ENCODE data around the gene KBTBD3.

The KBTBD3 gene, protein sequence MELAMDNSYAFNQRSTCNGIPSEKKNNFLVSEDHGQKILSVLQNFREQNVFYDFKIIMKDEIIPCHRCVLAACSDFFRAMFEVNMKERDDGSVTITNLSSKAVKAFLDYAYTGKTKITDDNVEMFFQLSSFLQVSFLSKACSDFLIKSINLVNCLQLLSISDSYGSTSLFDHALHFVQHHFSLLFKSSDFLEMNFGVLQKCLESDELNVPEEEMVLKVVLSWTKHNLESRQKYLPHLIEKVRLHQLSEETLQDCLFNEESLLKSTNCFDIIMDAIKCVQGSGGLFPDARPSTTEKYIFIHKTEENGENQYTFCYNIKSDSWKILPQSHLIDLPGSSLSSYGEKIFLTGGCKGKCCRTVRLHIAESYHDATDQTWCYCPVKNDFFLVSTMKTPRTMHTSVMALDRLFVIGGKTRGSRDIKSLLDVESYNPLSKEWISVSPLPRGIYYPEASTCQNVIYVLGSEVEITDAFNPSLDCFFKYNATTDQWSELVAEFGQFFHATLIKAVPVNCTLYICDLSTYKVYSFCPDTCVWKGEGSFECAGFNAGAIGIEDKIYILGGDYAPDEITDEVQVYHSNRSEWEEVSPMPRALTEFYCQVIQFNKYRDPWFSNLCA

GRCh38 chr11:106076919-106077608 is at the start of gene KBTBD3:
KBTBD3 (minus strand) TSS chr11:106077347; CDS start chr11:106059097, 18,250 bp downstream.
- peak; percentile 95 to 97 for DNase-seq (ENCODE audit: low read depth in 2 of 2)

DNA sequence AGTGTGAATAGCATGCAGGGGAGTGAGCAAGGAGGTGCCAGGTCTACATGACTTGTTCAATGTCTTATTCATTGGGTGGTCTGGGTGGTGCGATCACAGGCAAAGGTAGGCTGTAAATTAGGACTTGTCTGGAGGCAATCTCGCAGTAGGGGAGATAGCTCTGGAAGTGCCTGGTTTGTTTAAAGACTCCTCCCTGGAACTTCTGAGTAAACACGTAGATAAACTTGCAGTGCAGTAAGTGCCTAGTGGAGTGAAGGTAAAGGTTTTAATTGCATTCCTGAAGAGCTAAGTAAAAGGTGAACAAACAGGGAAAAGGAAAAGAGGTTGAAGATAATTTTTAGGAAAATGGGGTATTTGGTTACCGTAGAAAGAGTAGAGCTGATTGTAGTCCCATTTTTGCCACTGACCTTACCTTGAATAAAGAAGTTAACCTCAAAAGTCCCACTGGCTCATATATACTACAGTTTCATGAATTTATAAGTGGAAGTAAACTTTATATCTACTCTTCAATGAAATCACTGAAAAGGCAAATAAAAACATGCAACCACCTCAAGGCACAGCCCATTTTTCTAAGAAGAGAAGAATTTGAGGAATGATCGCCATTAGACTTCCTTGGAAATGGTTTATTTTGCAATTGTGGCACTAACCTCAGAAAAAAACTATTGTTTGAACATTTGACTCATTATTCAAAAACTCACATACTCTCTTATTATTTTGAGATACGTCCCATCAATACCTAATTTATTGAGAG is 44.6 kb upstream of the KBTBD3 start:
- no peak for DNase-seq (ENCODE audit: low read depth in 2 of 2)

GRCh38 chr11:106105986-106106385 is 28.8 kb upstream of the KBTBD3 start:
- no peak for DNase-seq (ENCODE audit: low read depth in 2 of 2)

DNA sequence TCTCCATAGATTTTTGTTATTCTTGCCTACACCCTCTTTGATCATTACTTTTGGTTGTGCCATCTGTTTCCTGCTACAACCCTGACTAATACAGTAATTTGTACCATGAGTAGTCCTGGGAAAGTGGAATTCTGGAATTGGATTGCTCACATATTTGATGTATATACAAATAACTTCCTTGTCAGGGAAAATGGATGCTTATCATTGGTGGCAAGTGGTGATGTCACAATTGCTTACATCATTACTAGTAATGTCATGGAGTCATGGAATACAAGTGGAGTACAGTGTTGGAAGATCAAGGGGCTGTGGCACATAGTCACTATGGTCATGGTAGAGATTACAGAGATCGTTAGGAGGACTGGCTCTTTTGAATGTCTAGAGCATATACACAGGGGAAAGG is 24.7 kb upstream of the KBTBD3 start:
- no peak for DNase-seq (ENCODE audit: low read depth in 2 of 2)

GRCh38 chr11:106101370-106101769 is 24.2 kb upstream of the KBTBD3 start:
- DNase-seq (ENCODE audit: low read depth in 2 of 2) = no peak

DNA sequence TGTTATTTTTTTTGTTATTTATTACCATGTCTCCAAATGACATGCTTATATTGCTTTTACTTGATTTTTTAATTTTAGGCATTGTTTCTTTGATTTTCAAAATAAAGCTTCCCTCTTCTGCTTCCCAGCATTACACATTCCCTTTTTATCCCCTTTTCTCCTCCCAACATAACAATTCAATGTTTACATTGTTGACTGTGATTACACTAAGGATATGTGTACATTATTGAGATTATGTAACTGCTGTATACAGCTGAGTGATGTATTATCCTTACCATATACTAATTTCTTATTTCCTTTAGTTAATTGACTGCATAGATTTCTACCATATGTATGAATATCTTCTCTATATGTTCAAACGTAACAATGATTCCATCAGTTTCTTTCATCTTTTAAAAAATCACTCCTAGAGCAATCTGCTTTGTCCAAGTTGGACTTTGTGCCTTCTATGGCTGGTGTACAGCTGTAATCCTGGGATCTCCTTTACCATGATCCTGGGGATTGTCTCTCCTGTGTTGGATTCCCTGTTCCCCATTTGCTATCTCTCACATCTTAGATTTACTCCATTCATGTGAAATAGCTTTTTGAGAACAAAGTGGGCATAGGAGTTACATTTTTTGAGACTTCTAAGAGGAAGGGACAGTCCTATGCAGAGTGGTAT is 21.9 kb upstream of the KBTBD3 start:
- DNase-seq (ENCODE audit: low read depth in 2 of 2) = no peak

DNA sequence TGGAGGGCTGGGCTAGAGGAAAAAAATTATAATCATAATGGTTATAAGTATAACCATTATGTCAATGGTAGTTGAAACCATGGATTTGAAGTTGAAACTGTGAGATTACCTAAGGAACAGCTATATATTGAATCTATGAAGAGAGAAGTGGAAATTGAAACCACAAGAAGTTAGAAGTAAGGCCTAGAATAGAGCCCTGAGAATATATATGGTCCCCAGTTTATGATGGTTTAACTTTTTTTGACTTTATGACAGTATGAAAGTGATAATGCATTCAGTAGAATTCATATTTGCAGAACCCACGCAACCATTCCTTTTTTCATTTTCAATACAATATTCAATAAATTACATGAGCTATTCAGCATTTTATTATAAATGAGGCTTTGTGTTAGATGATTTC is 15.3 kb upstream of the KBTBD3 start:
- DNase-seq (ENCODE audit: low read depth in 2 of 2) = no peak

DNA sequence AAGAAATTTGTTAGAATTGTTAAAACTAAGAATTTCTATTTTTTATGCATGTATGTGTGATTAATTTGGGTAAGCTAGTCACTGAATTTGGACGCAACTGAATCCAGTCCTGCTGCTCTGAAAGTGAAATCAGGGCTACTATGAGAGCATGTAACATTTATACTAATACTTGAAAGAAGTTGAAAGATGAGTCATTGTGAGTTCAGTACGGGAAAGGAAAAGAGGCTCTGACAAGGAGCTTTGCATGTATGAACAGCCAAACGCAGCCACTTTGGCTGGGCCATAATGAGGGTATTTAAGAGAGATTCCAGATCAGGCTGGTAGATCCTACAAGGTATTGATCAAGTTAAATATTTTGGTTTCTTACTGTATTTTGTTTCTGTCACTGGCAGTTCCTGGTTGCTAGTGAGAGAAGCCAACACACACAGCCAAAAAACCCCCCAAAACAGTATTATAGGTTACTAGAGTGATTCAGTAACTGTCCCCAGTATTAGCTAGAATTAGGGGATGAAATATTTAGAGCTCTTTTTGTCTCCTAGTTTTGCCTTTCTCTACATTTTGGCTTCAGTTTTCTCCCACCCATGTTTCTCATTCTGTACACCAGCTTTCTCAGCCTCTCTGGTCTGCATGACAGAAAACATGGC is 14.5 kb upstream of the KBTBD3 start:
- DNase-seq (ENCODE audit: low read depth in 2 of 2) = no peak

- no peak for DNase-seq (ENCODE audit: low read depth in 2 of 2)
Observed at GRCh38 chr11:106088896-106089295, 11.7 kb upstream of the KBTBD3 start.

GRCh38 chr11:106087815-106088435 is 10.8 kb upstream of the KBTBD3 start:
- DNase-seq (ENCODE audit: low read depth in 2 of 2) = no peak

DNA sequence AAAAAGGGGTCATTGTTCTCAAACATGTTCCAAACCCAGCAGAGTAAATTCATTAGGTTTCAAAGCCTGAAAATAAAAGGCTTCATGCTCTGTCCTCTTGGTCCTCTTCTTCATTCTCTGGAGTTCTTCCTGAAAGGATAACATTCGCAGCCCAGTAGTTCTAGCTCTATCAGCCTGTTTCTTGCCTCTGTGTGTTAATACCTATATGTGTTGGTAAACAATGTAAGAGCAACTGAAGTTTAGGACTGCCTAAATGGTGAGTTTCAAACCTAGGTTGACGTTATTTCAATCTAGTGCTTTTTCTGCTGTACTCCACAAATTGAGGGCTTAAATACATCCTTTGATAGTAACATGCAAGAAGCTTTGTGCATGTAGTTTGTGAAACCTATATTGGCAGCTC is 9.7 kb upstream of the KBTBD3 start:
- no peak for DNase-seq (ENCODE audit: low read depth in 2 of 2)

DNA sequence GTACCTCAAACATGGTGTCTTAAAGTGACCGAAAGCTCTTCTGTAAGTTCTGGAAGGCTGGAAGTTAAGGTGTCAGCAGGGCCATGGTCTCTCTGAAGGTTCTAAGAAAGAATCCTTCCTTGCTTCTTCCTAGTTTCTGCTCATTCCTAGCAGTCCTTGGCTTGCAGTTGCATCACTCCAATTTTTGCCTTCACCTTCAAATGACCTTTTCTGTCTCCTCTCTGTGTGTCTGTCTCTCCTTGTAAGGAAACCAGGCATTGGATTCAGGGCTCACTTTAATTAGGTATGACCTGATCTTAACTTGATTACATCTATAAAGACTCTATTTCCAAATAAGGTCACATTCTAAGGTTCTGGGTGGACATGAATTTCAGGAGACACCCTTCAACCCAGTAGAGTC is 9.0 kb upstream of the KBTBD3 start:
- DNase-seq (ENCODE audit: low read depth in 2 of 2) = no peak

GRCh38 chr11:106082096-106082495 is 4.9 kb upstream of the KBTBD3 start:
- DNase-seq (ENCODE audit: low read depth in 2 of 2) = no peak

DNA sequence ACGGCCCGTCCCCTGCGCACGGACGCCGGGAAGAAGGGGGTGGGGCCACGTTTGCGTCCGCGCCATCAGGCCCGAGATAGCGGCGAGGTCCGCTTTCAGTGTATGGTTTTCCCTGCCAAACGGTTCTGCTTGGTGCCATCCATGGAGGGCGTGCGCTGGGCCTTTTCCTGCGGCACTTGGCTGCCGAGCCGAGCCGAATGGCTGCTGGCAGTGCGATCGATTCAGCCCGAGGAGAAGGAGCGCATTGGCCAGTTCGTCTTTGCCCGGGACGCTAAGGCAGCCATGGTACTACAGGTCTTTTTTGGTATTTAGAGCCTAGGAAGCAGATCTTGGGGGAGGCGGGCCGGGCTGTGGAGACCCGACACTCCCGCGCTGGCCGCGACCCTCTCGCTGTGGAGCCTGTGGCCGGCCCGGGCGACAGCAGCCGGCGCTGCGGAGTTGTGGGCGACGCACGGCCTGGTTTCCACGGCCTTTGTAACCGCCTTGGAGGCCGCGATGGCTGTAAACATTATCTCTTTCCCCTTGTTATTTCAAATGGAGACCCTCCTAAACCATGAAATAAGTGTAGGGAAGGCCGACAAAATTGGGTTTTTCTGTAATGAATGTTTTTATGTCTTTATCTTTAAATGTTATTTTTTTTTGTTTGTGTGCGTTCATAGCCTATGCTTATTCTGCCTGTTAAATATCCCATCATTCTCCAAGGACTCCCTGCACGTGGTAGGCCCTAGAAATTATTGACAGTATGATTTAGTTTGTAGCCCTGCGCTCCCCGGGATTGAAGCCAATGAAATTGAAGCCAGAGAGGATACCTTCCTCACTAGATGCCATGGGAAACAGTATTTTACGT is 685 bp upstream of the KBTBD3 start, which contains the start of gene AASDHPPT:
Gene AASDHPPT, plus strand, starts transcription at position 54 of the 847 bp plus-strand sequence. Its CDS starts 49 bp downstream, at position 103.
- no peak for DNase-seq (ENCODE audit: low read depth in 2 of 2)

GRCh38 chr11:106076171-106076918 is 802 bp downstream of the KBTBD3 start:
- DNase-seq (ENCODE audit: low read depth in 2 of 2) = no peak

DNA sequence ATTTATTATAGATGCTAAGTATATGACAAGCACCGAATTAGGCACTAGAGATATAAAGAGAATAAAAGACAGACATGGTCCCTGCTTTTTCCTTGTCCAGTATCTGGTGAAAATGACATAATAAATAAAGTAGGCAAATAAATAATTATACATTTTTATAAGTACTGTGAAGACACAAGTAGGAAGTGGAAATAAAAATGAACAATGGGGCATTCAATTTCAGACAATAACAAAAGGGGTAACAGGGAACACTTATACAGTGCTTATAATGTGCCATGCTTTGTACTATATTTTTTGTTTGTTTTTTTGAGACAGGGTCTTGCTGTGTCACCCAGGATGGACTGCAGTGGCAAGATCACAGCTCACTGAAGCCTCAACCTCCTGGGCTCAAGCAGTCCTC is 4.3 kb downstream of the KBTBD3 start:
- no peak for DNase-seq (ENCODE audit: low read depth in 2 of 2)

DNA sequence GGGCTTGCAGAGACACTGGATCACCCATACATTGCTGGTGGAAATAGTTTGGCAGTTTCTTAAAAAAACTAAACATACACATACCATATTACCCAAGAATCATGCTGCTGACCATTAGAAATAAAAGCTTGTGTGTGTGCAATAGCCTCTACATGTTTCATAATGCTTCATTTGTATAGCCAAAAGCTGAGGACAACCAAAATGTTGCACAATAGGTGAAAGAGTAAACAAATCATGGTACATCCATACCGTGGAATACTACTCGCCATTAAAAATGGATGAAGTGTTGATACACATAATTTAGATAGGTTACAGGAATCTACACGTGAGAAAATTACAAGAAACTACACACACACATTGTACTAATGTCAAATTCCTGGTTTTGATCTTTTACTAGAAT is 6.5 kb downstream of the KBTBD3 start:
- no peak for DNase-seq (ENCODE audit: low read depth in 2 of 2)

DNA sequence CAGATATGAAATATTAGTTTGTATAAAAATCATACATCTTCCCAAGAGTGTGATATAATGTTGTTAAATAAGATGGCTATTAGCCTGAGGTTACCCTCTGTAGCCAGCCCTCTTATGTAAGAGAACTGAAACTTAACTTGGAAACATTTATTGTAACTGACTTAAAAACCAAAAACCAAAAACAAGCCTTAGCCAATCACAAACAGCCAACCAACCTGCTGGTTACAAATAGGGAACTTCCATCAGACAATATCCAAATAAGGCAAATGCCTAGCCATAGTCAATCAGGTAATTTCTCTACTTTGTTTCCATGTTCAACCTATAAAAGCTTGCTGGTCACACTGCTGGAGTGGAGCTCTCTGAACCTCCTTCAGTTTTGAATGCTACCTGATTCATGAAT is 14.1 kb downstream of the KBTBD3 start:
- no peak for DNase-seq (ENCODE audit: low read depth in 2 of 2)
